HCT116 (cell line): ENCODE results near the gene GCC1. TPM values are rescaled to one million over a fixed set of nuclear protein-coding genes. Genes with fewer than 3 reads are reported as not detected.
A peak's percentile ranks its signal among the peaks of the same experiment; 100 is the strongest.

Experiments used
- ATAC-seq: fragments of 200-7000 bp; cut with Tn5 transposase; 2 replicates; pipeline ENCODE4 v1.9.1; 2020; ENCODE audit warnings: mild to moderate bottlenecking, moderate library complexity
- BruUV-seq: library from RNA; stranded (reverse); fragments of 400-500 nt; replicated peaks from 2 replicates; lab custom pipeline; 2021; lab: Mats Ljungman, UMichigan
- CTCF ChIA-PET: fragments of 300-600 bp; sonication (Branson Sonifier 250); formaldehyde crosslinking; loops from one replicate; lab custom pipeline; 2021; ENCODE audit warnings: antibody characterized with exemption; lab: Charles Lee
- POLR2A ChIA-PET: fragments of 300-600, 350-600 bp; sonication (Branson Sonifier 250); formaldehyde crosslinking; loops from one replicate; lab custom pipeline; 2021; ENCODE audit warnings: antibody characterized with exemption; lab: Charles Lee
- RAD21 ChIA-PET, 2 experiments: fragments of 300-600 bp; sonication (Branson Sonifier 250); formaldehyde crosslinking; loops; one replicate each; lab custom pipeline; 2023; ENCODE audit warnings: low total read pairs in 2 of 2; ENCODE audit not compliant: uncharacterized antibody in 2 of 2, unreplicated experiment in 2 of 2, low non-redundant PET in 1 of 2; lab: Charles Lee
- DNase-seq: peaks from one replicate; pipeline ENCODE4 v3.0.0-alpha.2; 2010; ENCODE audit warnings: low read depth, low spot score
- H2AFZ ChIP-seq: fragments of 200-600 bp; shearing (Covaris generic), sonication (generic); 2 replicates; pipeline ENCODE4 v1.6.1; 2017; ENCODE audit warnings: low read depth, mixed run types, mixed read lengths, antibody characterized with exemption, low read length; ENCODE audit not compliant: poor library complexity, severe bottlenecking
- H3K27ac ChIP-seq: 2 replicates; pipeline ENCODE4 v1.5.1; 2012; ENCODE audit warnings: low read depth, low read length
- H3K27me3 ChIP-seq: fragments of 200-600 bp; sonication (generic); 2 replicates; pipeline ENCODE4 v1.6.1; 2016; ENCODE audit warnings: mixed run types, low read length, mixed read lengths; ENCODE audit not compliant: insufficient read depth
- H3K36me3 ChIP-seq, 2 experiments: fragments of 200-500 bp in 1 of 2; fragments of 200-600 bp in 1 of 2; sonication (Bioruptor generic) in 1 of 2; sonication (generic) in 1 of 2; 2 replicates each; pipeline versions ENCODE4 v1.5.1 to v1.6.1; 2014 to 2016; ENCODE audit warnings: low read length in 2 of 2, inconsistent platforms in 1 of 2, mixed read lengths in 1 of 2, mixed run types in 1 of 2; ENCODE audit not compliant: insufficient read depth in 2 of 2, control insufficient read depth in 1 of 2
- H3K4me1 ChIP-seq, 2 experiments: fragments of 200-600 bp in 1 of 2; sonication (generic) in 1 of 2; 2 replicates each; pipeline versions ENCODE4 v1.5.1 to v1.6.1; 2012 to 2017; ENCODE audit warnings: low read length in 2 of 2, inconsistent platforms in 1 of 2, mild to moderate bottlenecking in 1 of 2, mixed read lengths in 1 of 2, mixed run types in 1 of 2, moderate library complexity in 1 of 2; ENCODE audit not compliant: insufficient read depth in 2 of 2, control insufficient read depth in 1 of 2
- H3K4me2 ChIP-seq: fragments of 200-600 bp; sonication (generic); 2 replicates; pipeline ENCODE4 v1.6.1; 2017; ENCODE audit warnings: mixed run types, low read length, mixed read lengths
- H3K4me3 ChIP-seq, 2 experiments: fragments of 200-600 bp in 1 of 2; sonication (generic) in 1 of 2; replicated peaks in 1 of 2; 2 replicates each; pipeline ENCODE4 v1.5.1; 2011 to 2016; ENCODE audit warnings: low read length in 2 of 2, control low read depth in 1 of 2, low read depth in 1 of 2, mild to moderate bottlenecking in 1 of 2, mixed read lengths in 1 of 2, mixed run types in 1 of 2
- H3K79me2 ChIP-seq: fragments of 200-600 bp; sonication (generic); 2 replicates; pipeline ENCODE4 v1.6.1; 2017; ENCODE audit warnings: mild to moderate bottlenecking, mixed run types, low read length, moderate library complexity, mixed read lengths; ENCODE audit not compliant: insufficient read depth
- H3K9ac ChIP-seq: fragments of 200-600 bp; sonication (generic); 2 replicates; pipeline ENCODE4 v1.6.1; 2016; ENCODE audit warnings: low read length, mixed read lengths
- H3K9me2 ChIP-seq: fragments of 200-600 bp; sonication (generic), shearing (Covaris generic); 2 replicates; pipeline ENCODE4 v1.6.1; 2017; ENCODE audit warnings: mixed run types, mild to moderate bottlenecking, moderate library complexity; ENCODE audit not compliant: insufficient read depth
- H3K9me3 ChIP-seq, 2 experiments: fragments of 200-500 bp in 1 of 2; fragments of 200-600 bp in 1 of 2; sonication (Bioruptor generic) in 1 of 2; sonication (generic) in 1 of 2; 2 replicates each; pipeline ENCODE4 v1.6.1; 2014 to 2017; ENCODE audit warnings: low read length in 2 of 2, mixed read lengths in 2 of 2, inconsistent platforms in 1 of 2, low read depth in 1 of 2, mild to moderate bottlenecking in 1 of 2, mixed run types in 1 of 2, moderate library complexity in 1 of 2; ENCODE audit not compliant: control insufficient read depth in 1 of 2, insufficient read depth in 1 of 2
- H4K20me1 ChIP-seq: fragments of 200-600 bp; sonication (generic), shearing (Covaris generic); 2 replicates; pipeline ENCODE4 v1.6.1; 2017; ENCODE audit warnings: mixed run types, mild to moderate bottlenecking, moderate library complexity; ENCODE audit not compliant: insufficient read depth
- EGR1 ChIP-seq: IDR thresholded peaks from 2 replicates; pipeline ENCODE4 v1.6.1; 2012; ENCODE audit warnings: low read depth
- ELF1 ChIP-seq: IDR thresholded peaks from 2 replicates; pipeline ENCODE4 v1.6.1; 2012; ENCODE audit warnings: low read depth, borderline replicate concordance
- EZH2 ChIP-seq: fragments of 200-600 bp; sonication (generic); IDR thresholded peaks from 2 replicates; pipeline ENCODE4 v1.6.1; 2017; ENCODE audit warnings: antibody characterized with exemption, mixed run types
- EZH2phosphoT487 ChIP-seq: fragments of 200-600 bp; IDR thresholded peaks from 2 replicates; pipeline ENCODE4 v1.6.1; 2018; ENCODE audit warnings: antibody characterized with exemption, borderline replicate concordance
- JUND ChIP-seq: IDR thresholded peaks from 2 replicates; pipeline ENCODE4 v1.6.1; 2012
- RAD21 ChIP-seq: IDR thresholded peaks from 2 replicates; pipeline ENCODE4 v1.6.1; 2012; ENCODE audit warnings: low read depth, mild to moderate bottlenecking
- SIN3A ChIP-seq: IDR thresholded peaks from 2 replicates; pipeline ENCODE4 v1.6.1; 2012; ENCODE audit warnings: low read depth
- SRF ChIP-seq: IDR thresholded peaks from 2 replicates; pipeline ENCODE4 v1.6.1; 2012; ENCODE audit warnings: low read depth
- TCF7L2 ChIP-seq: IDR thresholded peaks from 2 replicates; pipeline ENCODE4 v1.7.0; 2011; ENCODE audit warnings: borderline replicate concordance, inconsistent platforms; ENCODE audit not compliant: insufficient read depth, insufficient read length; ENCODE audit errors: extremely low read depth
- YY1 ChIP-seq: IDR thresholded peaks from 2 replicates; pipeline ENCODE4 v1.6.1; 2011; ENCODE audit warnings: low read length, low read depth, moderate library complexity, mild to moderate bottlenecking; ENCODE audit not compliant: insufficient replicate concordance; ENCODE audit errors: extremely low read depth
- ZFX ChIP-seq: fragments of 450-650 bp; IDR thresholded peaks from 2 replicates; pipeline ENCODE4 v1.6.1; 2017
- intact Hi-C: fragments of 100-400 bp; cut with micrococcal nuclease; formaldehyde crosslinking; loops from 2 replicates; pipeline ENCODE4 v1.10.0; 2022
- total RNA-seq: library from RNA; stranded (reverse); gene quantifications from one replicate; pipeline ENCODE4 v1.2.1, GENCODE V29; 2021; ENCODE audit not compliant: unreplicated experiment
- TF ChIP-seq, protein P1 (sequence below): IDR thresholded peaks from 2 replicates; pipeline ENCODE4 v1.6.1; 2012
- TF ChIP-seq, protein P2 (sequence below): IDR thresholded peaks from 2 replicates; pipeline ENCODE4 v1.6.1; 2011; ENCODE audit warnings: mild to moderate bottlenecking, low read length, moderate library complexity; ENCODE audit not compliant: insufficient replicate concordance; ENCODE audit errors: extremely low read depth
- TF ChIP-seq, protein P3 (sequence below): IDR thresholded peaks from 2 replicates; pipeline ENCODE4 v1.6.1; 2012; ENCODE audit warnings: low read depth

Gene GCC1
- total RNA-seq, 1 experiment from 2014 or later = 17.9 TPM

DNA sequence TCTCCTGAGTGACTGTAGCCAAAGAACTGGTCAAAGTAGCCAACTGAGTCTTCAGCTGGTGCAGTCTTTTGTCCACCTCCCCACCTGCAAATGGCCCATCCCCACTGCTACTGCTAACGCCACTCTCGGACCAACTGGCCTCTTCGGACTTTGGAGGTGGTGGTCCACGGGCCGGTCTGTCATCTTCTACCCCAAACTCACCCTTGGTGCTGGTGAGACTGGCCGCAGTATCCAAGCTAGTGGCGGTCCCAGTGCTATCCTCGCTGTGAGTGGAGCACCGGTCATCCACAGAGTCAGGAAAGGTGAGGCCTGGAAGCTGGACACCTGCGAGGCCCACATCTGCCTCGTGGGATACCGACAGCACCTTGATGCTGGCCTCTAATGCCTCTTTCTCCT is 750 bp downstream of the GCC1 start:
- DNase-seq = no peak
- Histone ChIP-seq H3K4me2 (peak overlapping the region; percentile 77), H3K9ac (peak overlapping the region; percentile 83), H3K4me3 (peak overlapping the region; percentile 88 to 94), H3K9me2 (no peaks in the 10 kb centered on the region), H3K9me3 (no peaks in the 10 kb centered on the region), H3K36me3 (peaks cover 6 to 14% of the 10 kb centered on the region in 2 experiments; a peak in 2 of 4 replicates), H3K4me1 (peaks cover 19 to 40% of the 10 kb centered on the region in 2 experiments; a peak in 3 of 4 replicates), H3K27me3 (no peaks in the 10 kb centered on the region), H2AFZ (no peak overlapping the region), H3K79me2 (peaks cover 40% of the 10 kb centered on the region), H4K20me1 (no peaks in the 10 kb centered on the region), H3K27ac (peak overlapping the region; percentile 64; the same call in 1 of the 2 replicates)
- ChIA-PET CTCF (interaction anchor here (1.3 kb wide), 1 partner anchor 44 kb away, joined by 4 read pairs; no protein-coding TSS in a partner anchor), RAD21 (no interaction called here), POLR2A (no interaction called here)
- TF ChIP-seq RAD21 (no peak), JUND (no peak), TCF7L2 (no peak), EZH2phosphoT487 (no peak)
- intact Hi-C loops = loop anchor here (5.0 kb wide), 2 partner anchors 68 to 192 kb away; partner anchors contain the start of genes SND1 and ZNF800
- BruUV-seq = no TSS peak
- no peak for ATAC-seq

DNA sequence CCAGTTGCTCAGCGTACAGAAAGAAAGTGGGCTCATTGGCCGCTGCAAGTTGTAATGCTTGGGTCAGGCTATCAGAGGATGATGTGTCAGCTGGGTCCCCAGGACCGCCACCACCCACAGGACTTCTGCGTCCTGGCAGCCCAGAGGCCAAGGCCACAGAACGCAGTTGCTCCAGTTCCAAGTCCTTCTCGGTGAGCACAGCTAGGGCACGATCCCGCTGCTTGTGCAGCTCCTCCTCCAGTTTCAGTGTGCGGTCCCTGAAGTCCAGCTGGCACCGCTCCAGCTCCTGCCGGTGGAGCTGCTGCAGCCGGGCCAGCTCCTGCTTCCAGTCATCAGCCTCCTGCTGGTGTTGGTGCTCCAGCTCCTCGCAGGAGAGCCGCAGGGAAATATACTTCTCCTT is 3.0 kb downstream of the GCC1 start:
- ChIA-PET RAD21 (no interaction called here), POLR2A (no interaction called here), CTCF (no interaction called here)
- ATAC-seq (no peak), DNase-seq (no peak)
- Histone ChIP-seq H3K27me3 (no peaks in the 10 kb centered on the region), H2AFZ (no peak overlapping the region), H3K36me3 (peaks cover 5 to 14% of the 10 kb centered on the region in 2 experiments; a peak in 2 of 4 replicates), H3K9ac (no peak overlapping the region), H4K20me1 (no peaks in the 10 kb centered on the region; the same call in 1 of the 2 replicates), H3K79me2 (peaks cover 28% of the 10 kb centered on the region), H3K9me2 (no peaks in the 10 kb centered on the region), H3K27ac (no peak overlapping the region), H3K4me3 (no peak overlapping the region), H3K4me1 (peaks cover 12 to 25% of the 10 kb centered on the region in 2 experiments; a peak in 3 of 4 replicates), H3K9me3 (no peaks in the 10 kb centered on the region), H3K4me2 (no peak overlapping the region)
- intact Hi-C loops = no loop called here
- no TSS peak for BruUV-seq
- no peak for TF ChIP-seq EZH2
- TF ChIP-seq RAD21 = no peak
- no peak for TF ChIP-seq EGR1
- TF ChIP-seq EZH2phosphoT487 = no peak
- TF ChIP-seq, protein P1, sequence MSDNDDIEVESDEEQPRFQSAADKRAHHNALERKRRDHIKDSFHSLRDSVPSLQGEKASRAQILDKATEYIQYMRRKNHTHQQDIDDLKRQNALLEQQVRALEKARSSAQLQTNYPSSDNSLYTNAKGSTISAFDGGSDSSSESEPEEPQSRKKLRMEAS = no peak
- TF ChIP-seq SIN3A = no peak
- no peak for TF ChIP-seq TCF7L2
- no peak for TF ChIP-seq ZFX
- TF ChIP-seq, protein P2, sequence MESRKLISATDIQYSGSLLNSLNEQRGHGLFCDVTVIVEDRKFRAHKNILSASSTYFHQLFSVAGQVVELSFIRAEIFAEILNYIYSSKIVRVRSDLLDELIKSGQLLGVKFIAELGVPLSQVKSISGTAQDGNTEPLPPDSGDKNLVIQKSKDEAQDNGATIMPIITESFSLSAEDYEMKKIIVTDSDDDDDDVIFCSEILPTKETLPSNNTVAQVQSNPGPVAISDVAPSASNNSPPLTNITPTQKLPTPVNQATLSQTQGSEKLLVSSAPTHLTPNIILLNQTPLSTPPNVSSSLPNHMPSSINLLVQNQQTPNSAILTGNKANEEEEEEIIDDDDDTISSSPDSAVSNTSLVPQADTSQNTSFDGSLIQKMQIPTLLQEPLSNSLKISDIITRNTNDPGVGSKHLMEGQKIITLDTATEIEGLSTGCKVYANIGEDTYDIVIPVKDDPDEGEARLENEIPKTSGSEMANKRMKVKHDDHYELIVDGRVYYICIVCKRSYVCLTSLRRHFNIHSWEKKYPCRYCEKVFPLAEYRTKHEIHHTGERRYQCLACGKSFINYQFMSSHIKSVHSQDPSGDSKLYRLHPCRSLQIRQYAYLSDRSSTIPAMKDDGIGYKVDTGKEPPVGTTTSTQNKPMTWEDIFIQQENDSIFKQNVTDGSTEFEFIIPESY = no peak
- TF ChIP-seq ELF1 = no peak
- no peak for TF ChIP-seq SRF
- TF ChIP-seq, protein P3, sequence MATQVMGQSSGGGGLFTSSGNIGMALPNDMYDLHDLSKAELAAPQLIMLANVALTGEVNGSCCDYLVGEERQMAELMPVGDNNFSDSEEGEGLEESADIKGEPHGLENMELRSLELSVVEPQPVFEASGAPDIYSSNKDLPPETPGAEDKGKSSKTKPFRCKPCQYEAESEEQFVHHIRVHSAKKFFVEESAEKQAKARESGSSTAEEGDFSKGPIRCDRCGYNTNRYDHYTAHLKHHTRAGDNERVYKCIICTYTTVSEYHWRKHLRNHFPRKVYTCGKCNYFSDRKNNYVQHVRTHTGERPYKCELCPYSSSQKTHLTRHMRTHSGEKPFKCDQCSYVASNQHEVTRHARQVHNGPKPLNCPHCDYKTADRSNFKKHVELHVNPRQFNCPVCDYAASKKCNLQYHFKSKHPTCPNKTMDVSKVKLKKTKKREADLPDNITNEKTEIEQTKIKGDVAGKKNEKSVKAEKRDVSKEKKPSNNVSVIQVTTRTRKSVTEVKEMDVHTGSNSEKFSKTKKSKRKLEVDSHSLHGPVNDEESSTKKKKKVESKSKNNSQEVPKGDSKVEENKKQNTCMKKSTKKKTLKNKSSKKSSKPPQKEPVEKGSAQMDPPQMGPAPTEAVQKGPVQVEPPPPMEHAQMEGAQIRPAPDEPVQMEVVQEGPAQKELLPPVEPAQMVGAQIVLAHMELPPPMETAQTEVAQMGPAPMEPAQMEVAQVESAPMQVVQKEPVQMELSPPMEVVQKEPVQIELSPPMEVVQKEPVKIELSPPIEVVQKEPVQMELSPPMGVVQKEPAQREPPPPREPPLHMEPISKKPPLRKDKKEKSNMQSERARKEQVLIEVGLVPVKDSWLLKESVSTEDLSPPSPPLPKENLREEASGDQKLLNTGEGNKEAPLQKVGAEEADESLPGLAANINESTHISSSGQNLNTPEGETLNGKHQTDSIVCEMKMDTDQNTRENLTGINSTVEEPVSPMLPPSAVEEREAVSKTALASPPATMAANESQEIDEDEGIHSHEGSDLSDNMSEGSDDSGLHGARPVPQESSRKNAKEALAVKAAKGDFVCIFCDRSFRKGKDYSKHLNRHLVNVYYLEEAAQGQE = no peak
- TF ChIP-seq YY1 = no peak
